GM21717 (cell line): ENCODE data around the gene PROC.

Source experiments
- ATAC-seq: cut with Tn5 transposase; IDR thresholded peaks from one replicate; pipeline ENCODE4 v1.9.1; 2021; ENCODE audit warnings: mild to moderate bottlenecking, moderate library complexity; ENCODE audit not compliant: unreplicated experiment

Gene PROC

GRCh38 chr2:127413200-127413599 lies 5.0 kb upstream of the PROC start:
- no peak for ATAC-seq

DNA sequence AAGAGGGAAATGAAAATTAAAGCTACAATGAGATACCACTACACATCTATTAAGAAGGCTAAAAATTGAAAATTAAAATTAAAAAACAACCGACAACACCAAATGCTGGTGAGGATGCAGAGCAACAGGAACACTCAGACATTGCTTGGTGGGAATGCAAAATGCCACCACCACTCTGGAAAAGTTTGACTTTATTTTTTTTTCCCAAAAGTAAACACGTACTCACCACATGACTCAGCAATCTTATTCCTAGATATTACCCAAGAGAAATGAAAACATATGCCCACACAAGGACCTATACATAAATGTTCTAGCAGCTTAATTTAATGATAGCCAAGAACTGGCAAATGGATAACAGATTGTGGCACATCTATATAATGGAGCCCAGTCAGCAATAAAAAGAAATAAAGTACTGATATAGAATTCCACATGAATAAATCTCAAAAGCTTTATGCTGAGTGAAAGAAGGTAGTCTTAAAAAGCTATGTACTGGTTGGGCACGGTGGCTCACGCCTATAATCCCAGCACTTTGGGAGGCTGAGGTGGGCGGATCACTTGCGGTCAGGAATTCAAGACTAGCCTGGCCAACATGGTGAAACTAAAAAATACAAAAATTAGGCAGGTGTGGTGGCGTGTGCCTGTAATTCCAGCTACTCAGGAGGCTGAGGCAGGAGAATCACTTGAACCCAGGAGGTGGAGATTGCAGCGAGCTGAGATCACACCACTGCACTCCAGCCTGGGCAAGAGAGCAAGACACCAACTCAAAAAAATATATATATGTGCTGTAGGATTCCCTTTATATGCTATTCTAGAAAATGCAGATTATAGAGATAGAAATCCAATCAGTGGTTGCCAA lies 4.2 kb upstream of the PROC start:
- ATAC-seq, result no peak

GRCh38 chr2:127414638-127415592 lies 3.3 kb upstream of the PROC start:
- no peak for ATAC-seq

DNA sequence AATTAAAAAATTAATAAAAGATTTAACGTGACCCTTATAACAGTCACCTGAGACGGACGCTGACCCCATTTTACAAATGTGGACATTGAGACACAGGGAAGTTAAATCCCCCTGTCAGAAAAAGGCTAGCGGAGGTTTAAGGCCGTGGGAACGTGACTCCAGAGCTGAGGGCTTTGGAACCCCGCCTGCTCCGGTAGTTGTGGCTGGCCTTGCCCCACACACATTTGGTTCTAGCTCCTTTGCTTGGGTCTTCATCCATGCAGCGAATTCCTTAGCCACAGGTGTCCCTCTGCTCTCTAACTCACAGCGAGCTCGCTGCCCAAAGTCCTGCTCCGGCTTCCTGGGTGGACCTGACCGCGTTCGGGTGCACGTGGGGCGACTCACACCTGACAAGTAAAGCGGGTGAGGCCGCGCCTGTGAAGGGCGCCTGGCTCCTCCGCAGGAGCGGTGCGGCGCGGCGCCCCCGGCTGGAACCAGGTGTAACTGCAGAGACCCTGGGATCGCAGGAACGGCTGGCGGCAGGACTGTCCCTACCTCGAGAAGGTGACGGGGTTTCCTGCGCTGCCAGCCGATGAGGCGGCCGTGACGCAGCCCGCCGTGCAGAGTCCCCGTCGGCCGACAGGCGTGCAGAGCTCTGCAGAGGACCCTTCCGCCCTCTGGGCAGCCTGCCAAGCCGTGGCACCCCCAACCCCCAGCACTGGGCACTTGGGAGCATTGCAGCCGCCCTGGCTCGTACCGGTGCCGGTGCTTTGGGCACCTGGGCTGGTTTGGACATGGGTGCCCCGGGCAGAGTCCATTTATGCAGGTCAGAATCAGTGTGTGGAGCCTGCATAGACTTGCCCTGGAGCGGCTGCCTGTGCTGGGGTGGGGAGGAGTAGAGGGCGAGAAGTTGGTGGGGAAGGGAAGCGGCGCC lies 2.4 kb upstream of the PROC start:
- peak; percentile 68 for ATAC-seq

DNA sequence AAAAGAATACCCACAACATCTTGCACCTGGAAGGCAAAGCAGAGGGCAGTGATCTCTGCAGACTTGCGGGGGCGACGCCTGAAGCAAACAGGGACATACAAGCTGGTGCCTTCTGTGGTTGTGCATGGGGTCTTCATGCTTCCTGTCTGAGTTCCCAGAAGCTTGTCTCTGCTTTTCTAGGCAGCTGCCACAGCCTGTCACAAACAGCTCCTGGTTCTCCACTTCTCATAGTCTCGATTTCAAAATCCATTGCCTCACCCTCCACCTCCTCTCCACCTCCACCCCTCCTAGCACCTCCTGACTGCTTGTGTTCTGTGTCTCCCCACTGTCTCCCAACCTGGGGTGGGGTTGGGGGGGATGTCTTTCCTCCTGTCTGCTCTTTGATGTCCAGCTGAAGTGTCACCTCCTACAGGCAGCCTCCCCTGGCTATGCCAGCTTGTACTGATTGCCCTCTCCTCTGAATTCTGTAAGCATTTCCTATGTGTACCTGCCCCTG lies 1.7 kb upstream of the PROC start:
- no peak for ATAC-seq

GRCh38 chr2:127417406-127417805 lies 821 bp upstream of the PROC start:
- no peak for ATAC-seq

DNA sequence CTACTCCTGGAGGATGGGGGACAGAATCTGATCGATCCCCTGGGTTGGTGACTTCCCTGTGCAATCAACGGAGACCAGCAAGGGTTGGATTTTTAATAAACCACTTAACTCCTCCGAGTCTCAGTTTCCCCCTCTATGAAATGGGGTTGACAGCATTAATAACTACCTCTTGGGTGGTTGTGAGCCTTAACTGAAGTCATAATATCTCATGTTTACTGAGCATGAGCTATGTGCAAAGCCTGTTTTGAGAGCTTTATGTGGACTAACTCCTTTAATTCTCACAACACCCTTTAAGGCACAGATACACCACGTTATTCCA lies 844 bp downstream of the PROC start:
- ATAC-seq, result no peak

GRCh38 chr2:127419448-127420038 lies 1.3 kb downstream of the PROC start:
- ATAC-seq, result no peak

DNA sequence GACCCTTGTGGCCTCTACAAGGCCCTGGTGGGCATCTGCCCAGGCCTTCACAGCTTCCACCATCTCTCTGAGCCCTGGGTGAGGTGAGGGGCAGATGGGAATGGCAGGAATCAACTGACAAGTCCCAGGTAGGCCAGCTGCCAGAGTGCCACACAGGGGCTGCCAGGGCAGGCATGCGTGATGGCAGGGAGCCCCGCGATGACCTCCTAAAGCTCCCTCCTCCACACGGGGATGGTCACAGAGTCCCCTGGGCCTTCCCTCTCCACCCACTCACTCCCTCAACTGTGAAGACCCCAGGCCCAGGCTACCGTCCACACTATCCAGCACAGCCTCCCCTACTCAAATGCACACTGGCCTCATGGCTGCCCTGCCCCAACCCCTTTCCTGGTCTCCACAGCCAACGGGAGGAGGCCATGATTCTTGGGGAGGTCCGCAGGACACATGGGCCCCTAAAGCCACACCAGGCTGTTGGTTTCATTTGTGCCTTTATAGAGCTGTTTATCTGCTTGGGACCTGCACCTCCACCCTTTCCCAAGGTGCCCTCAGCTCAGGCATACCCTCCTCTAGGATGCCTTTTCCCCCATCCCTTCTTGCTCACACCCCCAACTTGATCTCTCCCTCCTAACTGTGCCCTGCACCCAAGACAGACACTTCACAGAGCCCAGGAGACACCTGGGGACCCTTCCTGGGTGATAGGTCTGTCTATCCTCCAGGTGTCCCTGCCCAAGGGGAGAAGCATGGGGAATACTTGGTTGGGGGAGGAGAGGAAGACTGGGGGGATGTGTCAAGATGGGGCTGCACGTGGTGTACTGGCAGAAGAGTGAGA lies 2.0 kb downstream of the PROC start:
- ATAC-seq, result no peak

DNA sequence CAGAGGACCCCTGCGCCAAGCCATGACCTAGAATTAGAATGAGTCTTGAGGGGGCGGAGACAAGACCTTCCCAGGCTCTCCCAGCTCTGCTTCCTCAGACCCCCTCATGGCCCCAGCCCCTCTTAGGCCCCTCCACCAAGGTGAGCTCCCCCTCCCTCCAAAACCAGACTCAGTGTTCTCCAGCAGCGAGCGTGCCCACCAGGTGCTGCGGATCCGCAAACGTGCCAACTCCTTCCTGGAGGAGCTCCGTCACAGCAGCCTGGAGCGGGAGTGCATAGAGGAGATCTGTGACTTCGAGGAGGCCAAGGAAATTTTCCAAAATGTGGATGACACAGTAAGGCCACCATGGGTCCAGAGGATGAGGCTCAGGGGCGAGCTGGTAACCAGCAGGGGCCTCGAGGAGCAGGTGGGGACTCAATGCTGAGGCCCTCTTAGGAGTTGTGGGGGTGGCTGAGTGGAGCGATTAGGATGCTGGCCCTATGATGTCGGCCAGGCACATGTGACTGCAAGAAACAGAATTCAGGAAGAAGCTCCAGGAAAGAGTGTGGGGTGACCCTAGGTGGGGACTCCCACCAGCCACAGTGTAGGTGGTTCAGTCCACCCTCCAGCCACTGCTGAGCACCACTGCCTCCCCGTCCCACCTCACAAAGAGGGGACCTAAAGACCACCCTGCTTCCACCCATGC lies 3.0 kb downstream of the PROC start:
- no peak for ATAC-seq

DNA sequence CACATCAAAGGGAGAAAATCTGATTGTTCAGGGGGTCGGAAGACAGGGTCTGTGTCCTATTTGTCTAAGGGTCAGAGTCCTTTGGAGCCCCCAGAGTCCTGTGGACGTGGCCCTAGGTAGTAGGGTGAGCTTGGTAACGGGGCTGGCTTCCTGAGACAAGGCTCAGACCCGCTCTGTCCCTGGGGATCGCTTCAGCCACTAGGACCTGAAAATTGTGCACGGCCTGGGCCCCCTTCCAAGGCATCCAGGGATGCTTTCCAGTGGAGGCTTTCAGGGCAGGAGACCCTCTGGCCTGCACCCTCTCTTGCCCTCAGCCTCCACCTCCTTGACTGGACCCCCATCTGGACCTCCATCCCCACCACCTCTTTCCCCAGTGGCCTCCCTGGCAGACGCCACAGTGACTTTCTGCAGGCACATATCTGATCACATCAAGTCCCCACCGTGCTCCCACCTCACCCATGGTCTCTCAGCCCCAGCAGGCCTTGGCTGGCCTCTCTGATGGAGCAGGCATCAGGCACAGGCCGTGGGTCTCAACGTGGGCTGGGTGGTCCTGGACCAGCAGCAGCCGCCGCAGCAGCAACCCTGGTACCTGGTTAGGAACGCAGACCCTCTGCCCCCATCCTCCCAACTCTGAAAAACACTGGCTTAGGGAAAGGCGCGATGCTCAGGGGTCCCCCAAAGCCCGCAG lies 3.8 kb downstream of the PROC start:
- no peak for ATAC-seq

GRCh38 chr2:127422559-127423477 lies 4.6 kb downstream of the PROC start:
- ATAC-seq, result no peak

DNA sequence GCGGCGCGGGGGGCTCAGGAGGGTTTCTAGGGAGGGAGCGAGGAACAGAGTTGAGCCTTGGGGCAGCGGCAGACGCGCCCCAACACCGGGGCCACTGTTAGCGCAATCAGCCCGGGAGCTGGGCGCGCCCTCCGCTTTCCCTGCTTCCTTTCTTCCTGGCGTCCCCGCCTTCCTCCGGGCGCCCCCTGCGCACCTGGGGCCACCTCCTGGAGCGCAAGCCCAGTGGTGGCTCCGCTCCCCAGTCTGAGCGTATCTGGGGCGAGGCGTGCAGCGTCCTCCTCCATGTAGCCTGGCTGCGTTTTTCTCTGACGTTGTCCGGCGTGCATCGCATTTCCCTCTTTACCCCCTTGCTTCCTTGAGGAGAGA lies 5.2 kb downstream of the PROC start:
- no peak for ATAC-seq

DNA sequence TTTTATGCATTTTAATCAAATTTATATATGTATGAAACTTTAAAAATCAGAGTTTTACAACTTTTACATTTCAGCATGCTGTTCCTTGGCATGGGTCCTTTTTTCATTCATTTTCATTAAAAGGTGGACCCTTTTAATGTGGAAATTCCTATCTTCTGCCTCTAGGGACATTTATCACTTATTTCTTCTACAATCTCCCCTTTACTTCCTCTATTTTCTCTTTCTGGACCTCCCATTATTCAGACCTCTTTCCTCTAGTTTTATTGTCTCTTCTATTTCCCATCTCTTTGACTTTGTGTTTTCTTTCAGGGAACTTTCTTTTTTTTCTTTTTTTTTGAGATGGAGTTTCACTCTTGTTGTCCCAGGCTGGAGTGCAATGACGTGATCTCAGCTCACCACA lies 5.7 kb downstream of the PROC start:
- ATAC-seq, result no peak

DNA sequence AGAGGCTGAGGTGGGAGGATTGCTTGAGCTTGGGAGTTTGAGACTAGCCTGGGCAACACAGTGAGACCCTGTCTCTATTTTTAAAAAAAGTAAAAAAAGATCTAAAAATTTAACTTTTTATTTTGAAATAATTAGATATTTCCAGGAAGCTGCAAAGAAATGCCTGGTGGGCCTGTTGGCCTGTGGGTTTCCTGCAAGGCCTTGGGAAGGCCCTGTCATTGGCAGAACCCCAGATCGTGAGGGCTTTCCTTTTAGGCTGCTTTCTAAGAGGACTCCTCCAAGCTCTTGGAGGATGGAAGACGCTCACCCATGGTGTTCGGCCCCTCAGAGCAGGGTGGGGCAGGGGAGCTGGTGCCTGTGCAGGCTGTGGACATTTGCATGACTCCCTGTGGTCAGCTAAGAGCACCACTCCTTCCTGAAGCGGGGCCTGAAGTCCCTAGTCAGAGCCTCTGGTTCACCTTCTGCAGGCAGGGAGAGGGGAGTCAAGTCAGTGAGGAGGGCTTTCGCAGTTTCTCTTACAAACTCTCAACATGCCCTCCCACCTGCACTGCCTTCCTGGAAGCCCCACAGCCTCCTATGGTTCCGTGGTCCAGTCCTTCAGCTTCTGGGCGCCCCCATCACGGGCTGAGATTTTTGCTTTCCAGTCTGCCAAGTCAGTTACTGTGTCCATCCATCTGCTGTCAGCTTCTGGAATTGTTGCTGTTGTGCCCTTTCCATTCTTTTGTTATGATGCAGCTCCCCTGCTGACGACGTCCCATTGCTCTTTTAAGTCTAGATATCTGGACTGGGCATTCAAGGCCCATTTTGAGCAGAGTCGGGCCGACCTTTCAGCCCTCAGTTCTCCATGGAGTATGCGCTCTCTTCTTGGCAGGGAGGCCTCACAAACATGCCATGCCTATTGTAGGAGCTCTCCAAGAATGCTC lies 6.6 kb downstream of the PROC start:
- no peak for ATAC-seq
